SHP77 treated with DMSO at 0.1 percent for 48 hours (cell line): ENCODE data around the gene TRMT1L.
"Not testable (repeated sequence)": the region's sequence is repeated elsewhere in the genome, so short reads cannot be mapped to it uniquely, and the experiment has no call there.

Experiments used
- DNase-seq: peaks from one replicate; lab custom pipeline; 2025; lab: John Stamatoyannopoulos, UW

The TRMT1L gene, protein sequence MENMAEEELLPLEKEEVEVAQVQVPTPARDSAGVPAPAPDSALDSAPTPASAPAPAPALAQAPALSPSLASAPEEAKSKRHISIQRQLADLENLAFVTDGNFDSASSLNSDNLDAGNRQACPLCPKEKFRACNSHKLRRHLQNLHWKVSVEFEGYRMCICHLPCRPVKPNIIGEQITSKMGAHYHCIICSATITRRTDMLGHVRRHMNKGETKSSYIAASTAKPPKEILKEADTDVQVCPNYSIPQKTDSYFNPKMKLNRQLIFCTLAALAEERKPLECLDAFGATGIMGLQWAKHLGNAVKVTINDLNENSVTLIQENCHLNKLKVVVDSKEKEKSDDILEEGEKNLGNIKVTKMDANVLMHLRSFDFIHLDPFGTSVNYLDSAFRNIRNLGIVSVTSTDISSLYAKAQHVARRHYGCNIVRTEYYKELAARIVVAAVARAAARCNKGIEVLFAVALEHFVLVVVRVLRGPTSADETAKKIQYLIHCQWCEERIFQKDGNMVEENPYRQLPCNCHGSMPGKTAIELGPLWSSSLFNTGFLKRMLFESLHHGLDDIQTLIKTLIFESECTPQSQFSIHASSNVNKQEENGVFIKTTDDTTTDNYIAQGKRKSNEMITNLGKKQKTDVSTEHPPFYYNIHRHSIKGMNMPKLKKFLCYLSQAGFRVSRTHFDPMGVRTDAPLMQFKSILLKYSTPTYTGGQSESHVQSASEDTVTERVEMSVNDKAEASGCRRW

DNA sequence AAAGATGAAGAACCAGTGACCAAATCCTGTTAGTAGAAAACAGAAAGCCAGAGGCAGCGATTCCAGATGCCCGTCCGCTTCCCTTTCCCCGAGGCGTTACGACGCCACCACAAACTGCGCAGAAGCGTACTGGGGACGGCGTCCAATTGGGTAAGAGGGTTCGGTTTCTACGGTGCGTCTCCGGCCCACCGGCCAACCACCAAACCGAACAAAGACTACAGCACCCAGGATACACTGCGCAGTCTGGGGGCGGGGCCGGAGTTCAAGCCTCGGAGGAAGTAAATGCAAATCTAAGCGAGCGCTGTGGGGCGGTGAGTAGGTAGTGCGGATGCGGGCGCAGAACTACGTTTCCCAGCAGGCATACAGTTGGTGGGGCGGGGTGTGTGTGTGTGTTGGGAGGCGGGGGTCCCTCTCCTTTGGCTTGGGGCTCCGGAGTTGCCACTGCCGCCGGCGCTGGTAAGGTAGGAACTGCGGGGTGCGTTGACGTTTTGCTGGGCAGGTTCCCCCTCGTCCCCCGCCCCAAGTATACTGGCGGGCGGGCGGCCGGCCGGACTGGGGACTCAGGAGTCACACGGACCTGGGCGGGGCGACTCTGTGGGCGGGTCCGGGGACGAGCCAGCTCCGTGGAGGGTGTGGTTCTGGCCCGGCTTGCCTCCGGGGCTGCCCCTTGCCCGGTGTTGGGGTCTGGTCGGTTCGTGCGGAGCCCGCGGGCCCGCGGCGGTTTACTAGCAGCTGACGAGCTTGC is at the start of gene TRMT1L, which contains the start of gene SWT1:
Gene TRMT1L (minus strand): TSS at position 100 of the 745 bp plus-strand sequence. CDS start 241 bp downstream, outside the sequence.
Gene SWT1 (plus strand): TSS at position 314 of the 745 bp plus-strand sequence. CDS start 3,675 bp downstream, outside the sequence.
- peak; percentile 98 for DNase-seq

DNA sequence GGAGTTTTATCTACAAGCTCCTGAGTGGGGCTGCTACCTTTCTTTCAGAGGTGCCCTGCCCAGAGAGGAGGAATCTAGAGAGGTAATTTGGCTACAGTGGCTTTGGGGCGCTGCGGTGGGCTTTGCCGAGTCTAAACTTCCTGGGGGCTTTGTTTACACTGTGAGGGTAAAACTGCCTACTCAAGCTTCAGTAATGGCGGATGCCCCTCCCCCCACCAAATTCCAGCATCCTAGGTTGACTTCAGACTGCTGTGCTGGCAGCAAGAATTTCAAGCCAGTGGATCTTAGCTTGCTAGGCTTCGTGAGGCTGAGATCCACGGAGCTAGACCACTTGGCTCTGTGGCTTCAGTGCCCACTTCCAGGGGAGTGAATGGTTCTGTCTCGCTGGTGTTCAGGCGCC is 44.1 kb upstream of the TRMT1L start:
- DNase-seq, result no peak

DNA sequence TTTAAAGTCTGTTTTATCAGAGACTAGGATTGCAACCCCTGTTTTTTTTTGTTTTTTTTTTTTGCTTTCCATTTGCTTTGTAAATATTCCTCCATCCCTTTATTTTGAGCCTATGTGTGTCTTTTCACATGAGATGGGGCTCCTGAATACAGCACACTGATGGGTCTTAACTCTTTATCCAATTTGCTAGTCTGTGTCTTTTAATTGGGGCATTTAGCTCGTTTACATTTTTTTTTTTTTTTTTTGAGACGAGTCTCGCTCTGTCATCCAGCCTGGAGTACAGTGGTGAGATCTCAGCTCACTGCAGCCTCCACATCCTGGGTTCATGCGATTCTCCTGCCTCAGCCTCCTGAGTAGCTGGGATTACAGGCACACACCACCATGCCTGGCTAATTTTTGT is 42.0 kb upstream of the TRMT1L start:
- DNase-seq, result not testable (repeated sequence)

DNA sequence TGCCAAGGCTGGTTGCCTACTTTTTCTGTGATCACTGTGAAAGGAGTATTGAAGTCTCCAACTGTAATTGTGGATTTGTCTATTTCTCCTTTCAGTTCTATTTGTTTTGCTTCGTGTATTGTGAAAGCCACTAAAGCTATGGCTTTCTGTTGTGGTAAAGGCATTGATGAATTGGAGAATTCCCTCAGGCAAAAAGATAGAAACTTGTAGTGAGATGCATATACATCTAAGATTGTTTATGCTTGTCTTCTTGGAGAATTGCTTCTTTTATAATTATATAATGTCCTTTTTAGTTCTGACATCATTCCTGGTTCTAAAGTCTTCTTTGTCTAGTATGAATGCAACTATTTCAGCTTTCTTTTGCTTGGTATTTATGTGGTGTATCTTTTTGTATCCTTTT is 37.0 kb upstream of the TRMT1L start:
- DNase-seq, result no peak

DNA sequence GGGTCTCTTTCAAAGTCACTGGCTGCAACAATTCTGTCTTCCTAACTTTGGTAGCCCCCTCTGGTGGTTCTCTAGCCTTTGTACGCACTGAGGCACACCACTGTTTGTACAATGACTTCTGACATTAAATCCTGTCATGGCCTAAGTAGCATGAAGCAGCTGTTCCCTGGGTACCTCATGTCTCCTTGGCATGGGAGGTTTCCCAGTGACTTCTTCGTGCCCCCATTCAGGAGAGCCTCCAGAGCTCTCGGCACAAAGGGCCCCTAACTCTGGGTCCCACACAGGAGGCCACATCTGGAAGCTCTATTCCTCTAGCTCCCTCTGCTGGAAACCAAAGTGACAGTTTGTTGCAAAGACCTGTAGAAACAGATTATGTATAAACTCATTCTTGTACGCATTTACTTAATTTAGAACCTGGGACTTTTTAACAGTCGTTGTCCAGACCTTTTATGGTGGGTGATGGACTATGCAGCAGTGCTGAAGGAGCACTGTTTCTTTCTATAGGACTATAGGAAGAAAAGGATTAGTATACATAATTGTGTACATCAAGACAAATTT is 13.6 kb upstream of the TRMT1L start:
- peak; percentile 42 for DNase-seq

DNA sequence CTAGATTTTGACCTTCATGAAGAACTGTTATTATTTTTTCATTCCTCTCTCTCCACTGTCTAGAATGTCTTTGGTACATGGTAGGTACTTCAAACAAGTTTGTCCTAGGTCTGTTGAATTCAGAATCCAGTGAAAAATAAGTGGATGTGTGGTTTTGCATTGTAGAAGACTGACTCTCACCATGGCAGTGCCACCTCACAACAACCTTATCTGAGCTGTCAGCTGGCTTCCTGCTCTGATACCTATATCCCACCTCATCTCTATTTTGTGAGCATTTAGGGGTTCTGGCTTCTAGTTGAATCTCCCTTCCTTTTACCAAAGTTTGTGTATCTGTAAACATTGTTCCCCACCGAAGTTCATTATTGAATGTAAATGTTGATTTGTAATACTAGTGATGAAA is 9.4 kb upstream of the TRMT1L start:
- DNase-seq, result no peak

DNA sequence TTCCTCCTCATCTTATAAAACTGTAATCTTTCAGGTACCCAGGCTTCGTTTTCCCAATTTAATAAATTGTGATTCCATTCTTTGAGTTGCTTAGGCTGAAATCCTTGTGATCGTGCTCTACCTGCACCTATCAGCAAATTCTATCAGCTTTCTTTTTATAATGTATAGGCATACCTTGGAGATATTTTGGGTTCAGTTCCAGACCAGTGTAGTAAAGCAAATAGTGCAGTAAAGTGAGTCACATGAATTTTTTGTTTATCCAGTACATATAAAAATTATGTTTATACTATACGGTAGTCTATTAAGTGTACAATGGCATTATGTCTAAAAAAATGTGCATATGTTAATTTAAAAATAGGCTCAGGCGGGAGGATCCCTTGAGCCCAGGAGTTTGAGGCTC is 5.7 kb upstream of the TRMT1L start:
- DNase-seq, result no peak

DNA sequence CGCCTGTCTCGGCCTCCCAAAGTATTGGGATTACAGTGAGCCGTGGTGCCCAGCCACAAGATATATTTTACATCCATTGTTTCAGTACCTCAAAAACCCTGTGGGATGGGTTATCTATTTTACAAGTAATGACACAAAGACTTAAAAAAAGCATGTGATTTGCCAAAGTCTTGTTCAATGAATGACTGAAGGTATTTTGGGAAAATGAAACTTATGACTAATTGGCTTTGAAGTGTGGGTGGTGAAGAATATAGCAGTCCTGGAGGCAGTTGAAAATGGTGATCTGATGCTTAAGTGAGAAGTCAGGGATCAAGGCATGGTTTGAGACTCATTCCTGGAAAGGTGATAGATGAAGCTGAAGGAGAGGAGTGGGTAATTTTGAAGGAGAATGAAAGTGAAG is 3.2 kb upstream of the TRMT1L start:
- DNase-seq, result no peak

DNA sequence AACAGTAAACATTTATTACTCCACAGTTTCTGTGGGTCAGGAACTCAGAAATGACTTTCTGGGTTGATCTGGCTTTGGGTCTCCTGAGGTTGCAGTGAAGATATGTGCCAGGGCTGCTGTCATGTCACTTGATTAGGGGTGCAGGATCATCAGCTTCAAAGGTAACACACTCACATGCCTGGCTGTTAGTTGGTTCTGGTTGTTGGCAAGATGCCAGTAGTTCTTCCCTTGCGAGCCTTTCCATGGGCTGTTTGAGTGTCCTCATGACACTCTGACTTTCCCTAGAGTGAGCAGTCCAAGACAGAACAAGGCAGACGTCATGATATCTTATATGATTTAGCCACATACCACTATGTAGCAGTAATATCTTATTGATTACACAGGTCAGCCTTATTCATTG is 2.0 kb upstream of the TRMT1L start:
- DNase-seq, result no peak

DNA sequence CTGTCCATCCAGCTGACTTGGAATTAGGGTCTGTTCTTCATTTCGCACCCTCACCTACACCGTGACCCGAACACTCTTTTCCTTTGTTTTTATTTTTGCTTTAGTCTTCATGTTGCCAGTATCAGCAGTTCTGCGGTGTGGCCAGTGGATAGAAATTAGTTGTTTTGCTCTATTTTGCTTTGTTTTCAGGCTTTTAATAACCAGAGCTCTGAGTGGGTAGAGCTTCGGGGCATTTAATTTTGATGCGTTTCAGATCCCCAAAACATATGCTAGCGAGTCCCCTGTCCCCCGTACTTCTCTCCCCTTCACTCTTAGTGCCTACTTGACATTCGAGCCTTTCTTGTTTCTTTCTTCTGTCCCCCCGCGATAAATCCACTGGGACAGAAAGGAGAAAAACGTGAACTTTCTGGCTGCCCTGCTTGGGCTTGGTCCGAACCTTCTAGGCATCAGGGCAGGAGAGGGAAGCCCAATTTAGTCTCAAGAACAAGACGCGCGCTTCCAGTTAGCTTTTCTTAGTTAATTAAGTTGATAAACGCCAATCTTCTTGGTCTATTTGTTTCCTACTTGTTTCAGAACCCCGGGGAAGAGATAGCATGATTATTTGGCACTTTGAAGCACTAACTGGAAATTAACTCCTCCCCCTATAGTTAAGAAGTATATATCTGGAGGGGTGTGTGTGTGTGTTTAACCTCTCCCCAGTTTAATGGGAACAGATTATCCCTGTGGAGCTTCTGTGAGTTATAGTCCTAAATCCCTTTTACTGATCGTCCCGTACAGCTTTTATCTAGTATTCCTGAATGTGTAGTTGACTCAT is 1.1 kb upstream of the TRMT1L start:
- no peak for DNase-seq

DNA sequence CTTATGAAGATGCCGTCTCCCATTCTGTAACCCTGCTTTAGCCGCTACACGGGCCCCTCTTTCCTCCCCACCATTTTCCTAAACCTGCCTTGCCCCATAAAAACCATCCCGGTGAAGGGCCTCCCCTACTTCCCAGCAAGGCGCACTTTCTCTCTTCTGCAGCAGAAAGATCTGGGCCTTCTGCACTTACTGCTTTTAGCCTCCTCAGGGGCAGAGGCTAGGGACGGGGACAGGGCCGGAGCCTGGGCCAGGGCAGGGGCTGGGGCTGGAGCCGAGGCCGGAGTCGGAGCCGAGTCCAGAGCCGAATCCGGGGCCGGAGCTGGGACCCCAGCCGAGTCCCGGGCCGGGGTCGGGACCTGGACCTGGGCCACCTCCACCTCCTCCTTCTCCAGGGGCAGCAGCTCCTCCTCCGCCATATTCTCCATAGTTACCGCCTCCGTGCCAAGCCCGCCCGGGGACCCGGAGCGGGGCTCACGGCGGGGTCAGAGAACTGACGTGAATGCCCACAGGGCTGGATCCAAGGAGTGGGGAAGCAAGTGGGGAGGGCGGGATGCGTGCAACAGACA is 382 bp downstream of the TRMT1L start:
- DNase-seq, result peak; percentile 53

DNA sequence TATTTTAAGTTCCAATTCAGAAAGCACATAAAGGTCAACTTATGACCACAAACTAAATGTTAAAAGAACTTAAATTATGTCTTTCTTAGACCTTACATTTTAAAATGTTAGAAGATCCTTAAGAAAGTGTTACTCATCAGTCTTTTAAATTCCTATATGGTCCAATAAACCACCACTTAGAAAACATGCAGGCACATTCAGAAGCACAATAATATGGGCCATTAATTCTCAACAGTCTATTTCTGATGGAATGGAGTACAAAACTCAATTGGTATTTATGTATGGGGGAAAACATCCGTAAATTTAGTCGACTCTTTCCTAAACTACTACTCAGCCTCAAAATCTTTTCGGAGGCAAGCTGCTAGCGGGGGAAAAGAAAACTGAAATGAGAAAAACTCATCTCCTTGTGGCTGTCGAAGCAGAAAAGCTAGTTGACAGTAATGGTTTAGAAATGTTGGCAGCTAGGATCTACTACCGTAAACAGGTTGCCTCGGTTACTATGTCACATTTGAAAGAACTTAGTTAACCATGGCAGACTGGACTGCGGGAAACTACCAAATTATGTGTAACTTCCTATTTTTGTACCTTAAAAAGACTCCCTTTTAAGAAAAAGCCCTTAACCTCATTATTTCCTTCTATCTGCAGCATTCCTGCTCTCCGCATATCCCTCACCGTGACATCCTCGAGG is 1.0 kb downstream of the TRMT1L start:
- DNase-seq, result no peak

DNA sequence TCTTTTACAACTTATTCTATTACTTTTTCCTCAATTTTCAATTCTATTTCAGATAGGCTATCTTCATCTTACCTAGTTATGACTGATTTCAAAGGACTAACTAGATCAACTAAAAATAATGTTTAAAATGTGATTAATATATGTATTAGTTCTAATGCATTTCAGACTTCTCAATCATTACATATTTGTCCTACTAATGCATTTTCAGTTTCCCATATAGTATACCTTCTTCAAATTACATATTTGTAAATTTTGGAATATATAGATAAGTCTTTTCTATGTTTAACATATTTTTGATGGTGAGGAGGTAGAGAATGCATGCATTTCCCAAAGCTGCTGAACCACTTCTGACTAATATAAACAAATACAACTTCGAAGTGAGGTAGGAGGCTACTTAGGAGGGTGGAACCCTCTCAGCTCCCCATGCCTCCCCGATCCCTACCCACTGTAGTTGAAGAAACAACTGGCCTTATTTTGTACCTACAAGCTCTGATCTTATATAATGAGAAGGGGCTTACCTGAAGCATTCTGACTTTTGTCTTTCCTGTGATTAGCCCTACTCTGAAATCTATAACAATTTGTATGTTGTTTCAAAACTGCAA is 1.7 kb downstream of the TRMT1L start:
- no peak for DNase-seq

DNA sequence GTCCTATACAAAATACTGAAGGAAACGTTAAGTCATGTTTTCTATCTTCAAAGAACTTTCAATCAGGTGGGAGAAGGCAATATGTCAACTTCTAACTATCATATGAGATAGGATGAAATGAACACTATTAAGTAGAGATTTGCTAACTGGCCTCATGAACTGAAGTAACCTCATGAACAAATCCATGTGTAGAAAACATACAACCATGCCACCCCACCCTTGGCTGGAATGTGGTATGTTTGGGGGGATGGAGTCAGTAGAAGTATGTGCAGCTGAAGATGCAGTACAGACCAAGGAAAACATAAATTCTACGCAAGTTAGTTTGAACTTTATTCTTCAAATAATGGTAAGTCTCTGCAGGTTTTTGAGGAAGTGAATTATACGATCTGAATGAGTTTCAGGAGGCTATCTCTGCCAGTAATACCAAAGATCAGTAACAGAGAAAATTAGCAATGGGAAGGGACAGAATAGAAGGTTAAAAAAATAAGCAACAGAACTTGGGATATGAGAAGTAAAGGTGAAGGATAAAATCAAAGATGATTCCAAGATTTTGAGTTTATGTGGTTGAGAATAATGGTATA is 4.5 kb downstream of the TRMT1L start:
- no peak for DNase-seq

DNA sequence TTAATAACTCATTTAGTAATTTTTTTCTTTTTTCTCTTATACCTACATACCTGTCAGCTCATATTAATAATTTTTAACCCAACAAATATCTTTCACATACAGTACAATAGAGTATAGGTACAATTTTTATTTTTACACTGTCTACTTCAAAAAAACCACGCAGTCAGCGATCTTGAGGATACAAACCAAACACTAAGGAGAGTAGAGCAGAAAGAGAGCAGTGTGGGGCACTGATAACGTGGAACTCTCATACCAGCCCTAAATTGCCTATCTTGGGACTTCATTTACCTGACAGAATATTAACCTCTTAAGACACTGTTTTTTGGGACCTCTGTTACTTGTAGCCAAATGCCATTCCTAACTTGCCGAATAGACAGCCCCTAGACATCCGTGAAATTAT is 5.5 kb downstream of the TRMT1L start:
- DNase-seq, result no peak

DNA sequence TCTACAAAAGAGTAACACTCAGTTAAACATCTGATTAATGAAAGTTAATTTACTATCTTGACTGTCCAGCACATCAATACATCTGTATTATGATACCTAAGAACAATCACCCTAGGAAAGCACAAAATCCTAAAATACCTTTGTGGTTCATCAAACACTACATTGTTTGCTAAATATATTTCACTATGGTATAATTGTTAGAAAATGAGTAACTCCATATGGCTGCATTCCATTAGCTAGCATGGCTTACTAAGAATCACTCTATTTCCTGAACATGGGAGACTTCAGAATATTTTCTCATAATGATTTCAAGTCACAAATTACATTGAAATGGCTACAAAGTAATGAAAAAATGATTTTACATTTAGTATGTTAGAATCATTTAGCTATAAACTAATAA is 12.5 kb downstream of the TRMT1L start:
- DNase-seq, result no peak

DNA sequence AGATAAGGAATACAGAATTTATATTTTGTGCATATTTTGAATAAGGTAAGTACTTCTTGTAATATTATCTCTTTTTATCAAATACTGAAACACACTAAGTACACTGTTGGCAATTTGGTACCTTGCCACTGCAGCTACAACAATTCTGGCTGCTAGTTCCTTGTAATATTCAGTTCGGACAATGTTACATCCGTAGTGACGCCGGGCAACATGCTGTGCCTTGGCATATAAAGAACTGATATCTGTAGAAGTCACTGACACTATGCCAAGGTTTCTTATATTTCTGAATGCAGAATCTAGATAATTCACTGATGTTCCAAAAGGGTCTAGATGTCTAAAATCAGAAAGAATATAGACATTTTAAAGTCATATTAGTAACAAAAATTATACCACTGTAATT is 17.5 kb downstream of the TRMT1L start:
- DNase-seq, result no peak

DNA sequence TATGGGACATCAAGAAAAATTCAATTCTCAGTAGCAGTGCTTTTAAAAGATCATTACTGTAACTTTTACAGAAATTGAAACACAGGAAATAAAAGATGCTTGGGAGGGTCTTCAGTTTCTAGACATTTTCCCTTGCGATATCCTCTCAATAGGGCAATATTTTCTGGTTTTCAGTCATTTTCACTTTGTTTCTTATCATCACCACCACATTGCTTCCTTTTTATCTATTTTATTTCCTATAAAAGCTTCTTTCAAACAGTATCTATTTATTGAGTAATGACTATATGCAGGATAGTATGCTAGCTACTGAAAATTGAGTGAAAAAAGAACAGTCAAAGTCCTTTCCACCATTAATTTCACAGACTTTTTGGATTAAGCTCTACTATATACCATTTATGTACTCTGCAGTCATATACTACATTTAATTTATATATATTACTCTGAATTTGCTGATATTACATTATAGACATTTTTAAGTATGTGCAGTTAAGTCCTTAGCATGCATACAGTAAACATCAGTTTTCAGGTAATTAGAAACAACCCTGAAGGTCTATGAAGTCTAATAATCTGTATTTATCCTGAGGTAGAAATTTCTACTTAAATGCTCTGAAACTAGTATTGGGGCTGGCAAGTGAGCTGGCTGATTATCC is 18.7 kb downstream of the TRMT1L start:
- no peak for DNase-seq

DNA sequence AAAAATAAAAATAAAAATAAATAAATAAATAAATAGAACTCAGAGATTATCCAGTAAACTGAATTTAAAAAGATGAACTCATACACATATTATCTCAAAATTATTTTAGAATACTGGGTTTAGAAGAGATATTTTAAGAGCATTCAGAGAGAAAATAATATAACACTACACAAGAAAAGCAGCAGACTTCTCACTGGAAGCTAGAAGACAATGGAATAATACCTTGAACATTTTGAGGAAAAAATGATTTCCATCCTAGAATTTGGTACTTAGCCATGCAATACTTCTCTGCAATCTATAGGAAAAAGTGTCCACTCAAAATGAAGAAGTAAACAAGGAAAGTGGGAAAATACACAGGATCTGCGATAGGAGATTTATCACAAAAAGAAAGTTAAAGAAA is 24.2 kb downstream of the TRMT1L start:
- no peak for DNase-seq
